ENCODE measurements around the gene AHCTF1. TPM values are rescaled to one million over a fixed set of nuclear protein-coding genes. Genes with fewer than 3 reads are reported as not detected.

Gene AHCTF1
- total RNA-seq, 4 donors from 2014 or later, result 22.5 to 53.4 (median 42.4) TPM

DNA sequence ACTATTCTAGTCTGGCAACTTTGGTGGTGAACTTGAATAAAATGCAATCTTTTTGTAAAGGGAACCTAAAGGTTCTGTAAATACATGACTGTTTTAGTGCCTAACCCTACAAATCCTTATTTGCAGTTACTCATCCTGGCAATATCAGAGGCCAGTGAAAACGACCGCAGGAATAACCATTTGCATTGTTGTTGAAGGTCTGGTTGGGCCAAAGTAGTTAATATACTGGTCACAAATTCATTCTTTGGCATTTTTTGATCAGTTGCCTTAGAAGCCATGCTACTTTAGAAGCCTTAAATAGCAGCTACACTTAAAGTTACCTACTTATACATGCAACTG is 93.7 kb downstream of the AHCTF1 start:
- intact Hi-C loops (cut with DNase I; ENCODE audit: low total_unique reads), result no loop called here
- H3K4me1 ChIP-seq, result no peaks in the 10 kb centered on the region
- H3K36me3 ChIP-seq, result no peaks in the 10 kb centered on the region
- no peaks in the 10 kb centered on the region for H3K9me3 ChIP-seq
- no peak for TF ChIP-seq CTCF (IDR thresholded peaks at IDR 0.05)
- no peak for TF ChIP-seq POLR2A (IDR thresholded peaks at IDR 0.05)
- no peak overlapping the region for H3K4me3 ChIP-seq
- no peak for DNase-seq
- no peak overlapping the region for H3K27ac ChIP-seq
- no peaks in the 10 kb centered on the region for H3K27me3 ChIP-seq

DNA sequence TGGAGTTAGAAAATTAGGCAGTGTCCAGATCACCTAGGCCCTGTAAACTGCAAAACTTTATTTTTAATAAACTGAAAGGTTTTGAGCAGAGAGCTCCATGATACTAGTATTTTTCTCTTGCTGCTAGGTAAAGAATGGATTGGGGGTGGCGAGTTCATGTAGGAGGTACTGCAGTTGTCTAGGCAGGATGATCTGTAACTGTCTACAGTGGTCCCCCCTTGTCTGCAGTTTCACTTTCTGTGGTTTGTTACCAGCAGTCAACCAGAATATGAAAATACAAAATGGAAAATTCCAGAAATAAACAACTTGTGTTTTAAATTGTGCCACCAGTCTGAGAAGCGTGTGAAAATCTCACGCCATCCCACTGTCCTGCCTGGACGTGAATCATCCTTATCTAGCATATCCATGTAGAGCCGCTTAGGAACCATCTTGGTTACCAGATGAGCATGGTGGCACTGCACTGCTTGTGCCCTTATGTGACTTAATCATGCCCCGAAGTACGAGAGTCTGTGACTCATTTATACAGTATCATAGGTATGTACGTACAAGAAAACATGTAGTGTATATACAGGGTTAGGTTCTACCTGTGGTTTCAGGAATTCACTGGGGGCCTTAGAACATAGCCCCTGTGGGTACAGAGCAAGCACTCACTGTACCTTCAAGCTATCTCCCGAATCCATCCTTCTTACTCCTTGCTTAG is 94.2 kb downstream of the AHCTF1 start:
- intact Hi-C loops (cut with DNase I; ENCODE audit: low total_unique reads), result no loop called here
- H3K4me1 ChIP-seq, result no peaks in the 10 kb centered on the region
- no peaks in the 10 kb centered on the region for H3K9me3 ChIP-seq
- TF ChIP-seq POLR2A (IDR thresholded peaks at IDR 0.05), result no peak
- TF ChIP-seq CTCF (IDR thresholded peaks at IDR 0.05), result no peak
- H3K36me3 ChIP-seq, result no peaks in the 10 kb centered on the region
- DNase-seq, result no peak
- no peak overlapping the region for H3K4me3 ChIP-seq
- H3K27me3 ChIP-seq, result no peaks in the 10 kb centered on the region
- no peak overlapping the region for H3K27ac ChIP-seq

DNA sequence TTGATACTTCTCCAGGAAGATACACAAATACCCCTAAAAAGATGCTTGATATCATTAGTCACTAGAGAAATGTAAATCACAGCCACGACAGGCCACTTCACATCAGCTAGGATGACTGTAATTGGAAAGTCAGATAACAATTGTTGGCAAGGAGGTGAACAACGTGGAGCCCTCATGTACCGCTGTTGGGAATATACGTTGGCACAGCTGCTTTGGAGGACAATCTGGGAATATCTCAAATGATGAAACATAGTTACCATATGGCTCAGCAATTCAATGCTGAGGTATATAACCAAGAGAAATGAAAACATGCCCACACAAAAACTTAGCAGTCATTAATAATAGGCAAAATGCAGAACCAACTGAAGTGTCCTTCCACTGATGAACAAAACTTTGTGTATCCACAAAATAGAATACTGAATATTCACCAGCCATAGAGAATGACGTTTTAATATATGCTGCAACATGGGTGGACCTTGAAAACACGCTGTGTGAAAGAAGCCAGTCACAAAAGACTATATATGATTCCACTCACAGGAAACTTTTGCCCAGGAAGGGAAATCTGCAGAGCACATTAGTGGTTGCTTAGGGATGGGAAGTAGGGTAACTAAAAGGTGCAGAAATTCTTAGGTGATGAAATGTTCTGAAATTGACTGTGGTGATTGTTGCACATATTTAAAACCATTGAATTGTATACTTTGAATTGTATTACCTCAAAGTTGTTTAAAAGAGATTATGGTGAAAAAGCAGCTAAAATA is 95.4 kb downstream of the AHCTF1 start:
- H3K27ac ChIP-seq, result no peak overlapping the region
- no peaks in the 10 kb centered on the region for H3K36me3 ChIP-seq
- TF ChIP-seq CTCF (IDR thresholded peaks at IDR 0.05) (no peak), POLR2A (IDR thresholded peaks at IDR 0.05) (no peak)
- intact Hi-C loops (cut with DNase I; ENCODE audit: low total_unique reads), result no loop called here
- H3K9me3 ChIP-seq, result no peaks in the 10 kb centered on the region
- H3K4me3 ChIP-seq, result no peak overlapping the region
- no peaks in the 10 kb centered on the region for H3K4me1 ChIP-seq
- no peaks in the 10 kb centered on the region for H3K27me3 ChIP-seq
- no peak for DNase-seq

- no peak overlapping the region for H3K4me3 ChIP-seq
- H3K4me1 ChIP-seq, result no peaks in the 10 kb centered on the region
- no peaks in the 10 kb centered on the region for H3K36me3 ChIP-seq
- H3K9me3 ChIP-seq, result no peaks in the 10 kb centered on the region
- no peak for TF ChIP-seq CTCF (IDR thresholded peaks at IDR 0.05)
- no peak for TF ChIP-seq POLR2A (IDR thresholded peaks at IDR 0.05)
- DNase-seq, result no peak
- intact Hi-C loops (cut with DNase I; ENCODE audit: low total_unique reads), result no loop called here
- H3K27me3 ChIP-seq, result no peaks in the 10 kb centered on the region
- no peak overlapping the region for H3K27ac ChIP-seq
Measured at GRCh38 chr1:246831543-246831942, 100.2 kb downstream of the AHCTF1 start.

- Histone ChIP-seq H3K27me3 (no peaks in the 10 kb centered on the region), H3K4me1 (no peaks in the 10 kb centered on the region), H3K4me3 (no peak overlapping the region), H3K9me3 (no peaks in the 10 kb centered on the region), H3K36me3 (no peaks in the 10 kb centered on the region), H3K27ac (no peak overlapping the region)
- intact Hi-C loops (cut with DNase I; ENCODE audit: low total_unique reads), result no loop called here
- TF ChIP-seq CTCF (IDR thresholded peaks at IDR 0.05) (no peak), POLR2A (IDR thresholded peaks at IDR 0.05) (no peak)
- no peak for DNase-seq
Measured at GRCh38 chr1:246828818-246829217, 102.9 kb downstream of the AHCTF1 start.

Measured in uterus (tissue), 4 donors.